ENCODE data around the gene ASB11.

DNA sequence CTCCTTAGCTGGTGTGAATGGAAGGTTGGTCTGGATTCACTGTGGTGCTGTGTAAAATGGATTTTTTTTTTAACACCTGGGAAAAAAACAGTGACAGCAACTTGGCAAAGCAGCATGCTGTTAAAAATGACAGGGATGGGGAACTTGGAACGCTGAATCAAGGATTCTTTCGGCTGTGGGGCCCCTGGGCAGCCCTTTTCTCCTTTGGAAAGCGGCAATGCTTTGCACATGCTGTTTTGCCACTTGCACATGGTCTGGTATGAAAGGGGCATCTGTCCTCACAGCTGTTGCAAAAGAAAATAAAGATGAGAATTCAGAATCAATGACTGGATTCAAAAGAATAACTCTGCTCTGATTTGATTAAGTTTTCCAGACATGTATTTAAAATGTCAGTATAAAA, 30.5 kb upstream of the ASB11 start:
- no peak for TF ChIP-seq POLR2A (IDR thresholded peaks at IDR 0.05)
- no peak for TF ChIP-seq CTCF (IDR thresholded peaks at IDR 0.05)
